GM03348 (cell line): ENCODE data around the gene PCP2.

Source experiments
- DNase-seq: peaks from one replicate; pipeline ENCODE4 v3.0.0; 2012; ENCODE audit warnings: low spot score

Gene PCP2

GRCh38 chr19:7633698-7634097, at the start of gene PCP2:
TSS of gene PCP2 (minus strand) at chr19:7633719. CDS start at chr19:7633457, 262 bp downstream.
- DNase-seq = no peak

DNA sequence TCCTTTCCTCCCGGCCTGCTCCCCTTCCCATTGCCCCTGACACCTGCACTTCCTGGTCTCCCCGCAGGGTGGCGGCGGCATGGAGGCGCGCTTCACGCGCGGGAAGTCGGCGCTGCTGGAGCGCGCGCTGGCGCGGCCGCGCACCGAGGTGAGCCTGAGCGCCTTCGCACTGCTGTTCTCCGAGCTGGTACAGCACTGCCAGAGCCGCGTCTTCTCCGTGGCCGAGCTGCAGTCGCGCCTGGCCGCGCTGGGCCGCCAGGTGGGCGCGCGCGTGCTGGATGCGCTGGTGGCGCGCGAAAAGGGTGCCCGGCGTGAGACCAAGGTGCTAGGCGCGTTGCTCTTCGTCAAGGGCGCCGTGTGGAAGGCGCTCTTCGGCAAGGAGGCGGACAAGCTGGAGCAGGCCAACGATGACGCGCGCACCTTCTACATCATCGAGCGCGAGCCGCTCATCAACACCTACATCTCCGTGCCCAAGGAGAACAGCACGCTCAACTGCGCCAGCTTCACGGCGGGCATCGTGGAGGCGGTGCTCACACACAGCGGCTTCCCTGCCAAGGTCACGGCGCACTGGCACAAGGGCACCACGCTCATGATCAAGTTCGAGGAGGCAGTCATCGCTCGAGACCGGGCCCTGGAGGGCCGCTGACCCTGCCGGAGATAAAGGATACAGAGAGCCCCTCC, 48.8 kb upstream of the PCP2 start:
- DNase-seq = no peak

DNA sequence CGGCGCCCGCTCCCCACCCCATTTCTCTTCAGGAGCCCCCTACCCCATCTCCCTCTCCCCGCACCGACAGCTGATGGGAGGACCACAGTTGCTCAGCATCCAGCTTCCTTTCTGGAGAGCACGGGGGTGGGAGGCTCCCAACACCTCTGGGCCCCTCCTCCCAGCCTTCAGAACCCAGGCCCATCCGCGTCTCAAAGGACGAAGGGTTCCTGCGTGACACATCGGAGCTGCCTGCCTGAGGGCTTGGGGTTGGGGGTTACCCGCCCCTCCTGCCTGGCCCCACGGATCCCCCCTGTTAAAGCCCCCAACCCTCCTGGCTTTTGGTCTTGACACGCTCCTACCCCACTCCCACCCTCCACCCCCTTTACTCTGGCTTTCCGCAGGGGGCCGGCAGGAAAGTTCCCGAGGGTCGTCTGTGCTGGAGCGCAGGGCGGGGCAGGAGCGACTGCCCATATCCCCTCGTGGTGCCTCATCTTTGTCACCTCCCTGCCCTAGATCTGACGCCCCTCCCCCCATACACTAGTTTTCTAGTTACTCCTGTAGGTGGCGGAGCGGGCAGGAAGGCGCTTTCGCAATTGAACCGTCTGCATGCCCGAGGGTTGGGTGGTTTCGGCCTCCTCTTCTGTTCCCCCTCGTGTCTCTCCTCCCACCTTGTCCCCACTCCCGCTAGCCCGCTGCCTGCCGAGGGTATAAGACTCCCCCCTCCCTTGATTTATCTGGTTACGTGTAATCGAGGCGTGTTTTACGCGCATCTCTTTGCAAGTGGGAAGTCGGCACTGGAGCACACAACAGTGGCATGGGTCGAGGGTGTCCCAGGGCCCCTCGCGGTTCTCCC, 48.0 kb upstream of the PCP2 start:
- DNase-seq = peak; percentile 92

DNA sequence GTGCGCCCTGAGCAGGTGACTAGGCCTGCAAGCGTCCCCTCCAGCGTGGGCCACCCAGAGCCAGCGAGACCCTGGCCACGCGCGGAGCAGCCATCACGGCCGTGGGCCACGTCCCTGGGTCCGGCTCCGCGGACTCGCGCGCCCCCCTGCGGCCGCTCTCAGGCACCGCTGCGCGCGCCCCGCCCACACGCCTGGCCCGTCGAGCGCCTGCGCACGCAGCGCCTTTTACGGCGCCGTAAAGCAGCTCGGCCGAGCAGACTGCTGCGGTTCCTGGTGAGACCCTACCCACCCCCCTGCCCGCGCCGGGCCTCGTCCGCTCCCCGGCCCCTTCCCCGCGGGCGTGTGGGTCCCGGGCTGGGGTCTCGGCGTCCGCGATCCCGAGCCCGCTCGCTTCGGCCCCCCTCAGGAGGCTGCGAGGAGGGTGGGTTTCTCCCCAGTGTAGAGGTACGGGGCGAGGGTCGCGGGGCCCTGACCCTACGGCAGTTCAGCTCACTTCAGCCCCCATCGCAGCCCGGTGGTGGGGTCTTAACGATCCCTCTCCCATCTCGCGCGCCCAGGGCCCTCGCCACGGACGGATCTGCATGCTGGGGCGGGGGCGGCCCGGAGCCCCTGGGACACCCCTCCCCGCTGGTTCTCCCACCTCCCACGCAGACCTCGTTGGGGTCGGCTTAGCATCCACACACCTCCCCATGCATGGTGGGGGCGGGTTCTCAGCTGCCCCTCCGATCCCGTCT, 47.3 kb upstream of the PCP2 start, which contains the start of gene TRAPPC5:
Gene TRAPPC5, plus strand, starts transcription at position 228 of the 734 bp plus-strand sequence. CDS start 1,421 bp downstream, outside the sequence.
- peak; percentile 98 for DNase-seq

DNA sequence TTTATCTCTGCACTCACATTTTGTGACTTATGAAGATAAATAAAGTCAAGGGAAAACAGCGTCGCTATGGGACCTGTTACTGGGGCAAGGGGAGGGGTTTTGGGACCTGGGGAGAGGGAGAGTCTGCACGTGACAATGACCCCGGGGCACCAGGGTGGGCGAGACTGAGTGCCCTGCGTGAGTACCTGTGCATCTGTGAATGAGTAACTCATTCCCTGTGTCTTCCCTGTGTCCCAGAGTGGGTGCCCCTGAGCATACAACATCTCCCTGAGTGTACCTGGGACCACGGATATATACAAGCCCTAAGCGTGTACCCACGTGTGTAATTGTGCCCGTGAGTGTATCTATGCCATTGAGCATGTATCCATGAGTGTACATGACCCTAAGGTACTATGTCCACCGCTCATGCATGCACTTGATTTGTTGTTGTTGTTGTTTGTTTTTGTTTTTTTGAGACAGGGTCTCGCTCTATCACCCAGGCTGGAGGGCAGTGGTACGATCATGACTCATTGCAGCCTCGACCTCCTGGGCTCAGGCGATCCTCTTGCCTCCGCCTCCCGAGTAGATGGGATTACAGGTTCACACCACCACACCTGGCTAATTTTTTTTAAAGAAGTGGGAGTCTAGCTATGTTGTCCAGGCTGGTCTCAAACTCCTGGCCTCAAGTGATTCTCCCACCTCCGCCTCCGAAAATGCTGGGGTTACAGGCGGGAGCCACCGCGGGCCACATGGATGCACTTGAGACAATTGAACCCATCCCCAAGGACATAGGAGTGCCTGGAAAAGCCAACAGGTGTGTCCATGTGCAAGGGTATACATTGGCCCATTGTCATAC, 46.5 kb upstream of the PCP2 start:
- DNase-seq = no peak

GRCh38 chr19:7678971-7679751, 45.6 kb upstream of the PCP2 start:
- no peak for DNase-seq

DNA sequence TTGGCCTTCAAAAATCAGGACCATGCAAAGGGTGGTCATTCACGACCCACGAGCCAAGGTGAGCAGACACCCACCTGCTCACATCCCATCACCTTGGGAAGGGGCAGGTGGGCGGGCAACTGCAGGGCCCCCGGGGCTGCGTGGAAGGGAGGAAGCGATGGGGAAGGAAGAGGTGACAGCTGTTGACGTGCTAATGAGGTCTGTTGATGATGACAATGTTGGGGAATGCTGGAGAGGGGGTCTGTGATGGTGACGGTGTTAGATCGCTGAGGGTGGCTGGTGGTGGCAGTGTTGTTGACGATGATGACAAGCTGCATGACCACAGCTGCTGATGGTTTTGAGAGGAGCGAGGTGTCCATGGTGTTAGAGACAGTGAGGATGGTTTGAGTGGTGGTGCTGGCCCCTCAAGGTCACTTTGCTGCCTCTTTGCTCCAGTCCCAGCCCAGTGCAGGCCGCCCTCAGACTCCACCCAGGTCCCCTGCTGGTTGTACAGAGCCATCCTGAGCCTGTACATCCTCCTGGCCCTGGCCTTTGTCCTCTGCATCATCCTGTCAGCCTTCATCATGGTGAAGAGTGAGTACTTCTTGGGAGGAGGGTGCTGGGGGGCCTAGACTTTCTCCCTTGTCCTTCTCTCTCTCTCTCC, 44.3 kb upstream of the PCP2 start:
- DNase-seq = no peak

DNA sequence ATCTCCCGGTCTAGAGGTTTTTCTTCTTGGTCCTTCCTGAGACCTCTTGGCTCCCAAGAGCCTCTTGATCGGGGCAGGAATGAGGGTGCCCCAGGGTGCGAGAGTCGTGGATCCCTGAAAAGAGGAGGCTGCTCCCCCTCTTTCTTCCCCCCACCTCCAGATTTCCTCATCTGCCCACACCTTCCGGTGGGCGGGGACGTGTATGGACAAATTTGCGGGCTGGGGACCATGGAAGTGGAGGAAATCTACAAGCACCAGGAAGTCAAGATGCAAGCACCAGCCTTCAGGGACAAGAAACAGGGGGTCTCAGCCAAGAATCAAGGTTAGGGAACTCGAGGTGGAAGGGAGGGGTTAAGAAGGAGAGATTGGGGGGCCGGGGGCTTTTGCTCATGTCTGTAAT, 43.3 kb upstream of the PCP2 start, which contains the start of gene MCEMP1:
Gene MCEMP1, plus strand, starts transcription at position 237 of the 400 bp plus-strand sequence. Its CDS starts 31 bp downstream, at position 268.
- DNase-seq = no peak

DNA sequence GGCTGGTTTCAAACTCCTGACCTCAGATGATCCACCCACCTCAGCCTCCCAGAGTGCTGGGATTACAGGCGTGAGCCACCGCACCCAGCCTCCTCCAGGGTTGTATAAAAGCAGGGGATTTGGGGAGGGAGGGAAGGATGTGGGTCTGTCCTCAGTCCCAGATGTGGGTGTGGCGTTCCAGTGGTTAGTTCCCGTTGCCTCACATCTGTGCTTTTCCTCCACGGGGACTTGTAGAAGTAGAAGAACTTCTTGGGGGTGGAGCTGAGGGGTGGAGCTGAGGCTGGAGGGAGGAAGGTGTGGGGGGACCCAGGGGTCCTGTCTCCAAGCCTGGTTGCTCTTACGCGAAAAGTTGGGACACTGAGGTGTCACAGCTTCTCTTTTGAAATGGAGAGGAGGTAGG, 42.9 kb upstream of the PCP2 start:
- DNase-seq = no peak

DNA sequence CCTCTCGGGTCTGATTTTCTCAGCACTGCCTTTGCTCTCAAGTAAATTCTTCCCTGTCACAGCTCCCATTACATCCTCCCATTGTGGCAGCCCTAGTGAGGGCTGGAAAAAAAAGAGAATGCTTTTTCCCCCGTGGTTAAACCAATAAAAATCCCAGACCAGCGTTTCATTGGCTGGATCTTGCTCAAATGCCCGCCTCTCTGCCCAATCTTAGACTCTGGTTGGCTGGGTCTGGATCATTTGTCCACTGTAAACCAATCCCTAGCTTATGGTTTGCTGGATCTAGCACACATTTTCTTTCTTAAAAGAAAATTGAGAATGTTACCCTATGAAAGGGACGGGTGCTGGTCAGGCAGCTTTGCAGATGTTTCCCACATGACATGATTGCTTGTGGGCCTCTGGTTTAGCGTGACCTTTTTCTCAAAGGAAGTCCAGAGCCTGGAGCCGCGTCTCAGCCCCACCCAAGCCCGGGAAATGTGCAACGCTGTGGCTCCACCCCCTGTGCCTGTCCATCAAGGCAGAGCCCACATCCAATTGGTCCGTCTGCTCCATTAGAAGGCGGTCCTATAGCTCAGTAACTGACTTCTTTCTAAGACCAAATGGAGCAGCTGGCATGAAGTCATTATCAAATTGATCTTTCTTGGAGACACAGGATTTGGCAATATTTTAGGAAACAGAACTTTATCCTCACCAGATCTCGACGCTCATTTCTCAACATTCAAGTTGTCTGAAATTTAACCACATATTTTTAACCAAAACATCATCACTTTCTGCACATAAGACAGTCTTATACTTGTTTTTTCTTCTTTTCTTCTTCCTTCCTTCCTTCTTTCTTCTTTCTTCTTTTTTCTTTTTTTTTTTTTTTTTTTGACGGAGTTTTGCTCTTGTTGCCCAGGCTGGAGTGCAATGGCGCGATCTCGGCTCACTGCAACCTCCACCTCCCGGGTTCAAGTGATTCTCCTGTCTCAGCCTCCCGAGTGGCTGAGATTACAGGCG, 40.8 kb upstream of the PCP2 start:
- peak; percentile 91 for DNase-seq

DNA sequence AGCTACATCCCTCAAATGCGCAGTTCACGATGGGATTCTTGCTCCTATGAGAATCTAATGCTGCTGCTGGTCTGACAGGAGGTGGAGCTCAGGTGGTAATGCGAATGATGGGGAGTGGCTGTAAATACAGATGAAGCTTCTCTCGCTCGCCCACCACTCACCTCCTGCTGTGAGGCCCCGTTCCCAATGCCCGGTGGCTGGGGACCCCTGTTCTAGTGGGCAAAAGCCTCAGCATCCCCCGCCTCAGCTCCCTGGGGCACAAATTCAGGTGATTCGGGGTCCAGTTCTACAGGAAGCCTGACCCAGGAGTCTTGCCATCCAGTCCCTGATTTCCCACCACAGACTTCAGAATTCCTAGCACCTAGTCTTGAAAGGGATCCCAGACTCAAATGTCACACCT, 39.0 kb upstream of the PCP2 start:
- DNase-seq = no peak

DNA sequence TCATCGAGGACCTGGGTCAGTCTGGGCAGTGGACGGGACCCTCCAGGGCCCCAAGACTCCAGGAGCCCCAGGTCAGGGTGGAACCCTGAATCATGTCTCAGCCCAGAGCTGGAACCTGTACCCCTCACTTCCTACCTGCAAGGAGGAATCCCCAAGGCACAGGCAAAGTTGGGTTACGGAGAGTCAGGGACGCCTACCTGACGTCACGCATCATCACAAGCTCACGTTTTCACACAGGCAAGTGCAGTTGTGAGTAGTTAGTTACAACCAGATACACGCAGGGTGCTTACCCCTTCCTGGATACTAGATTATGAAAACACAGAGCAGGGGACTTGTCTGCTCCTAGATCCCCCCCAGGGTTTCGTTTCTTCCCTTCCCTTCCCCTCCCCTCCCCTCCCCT, 37.3 kb upstream of the PCP2 start:
- no peak for DNase-seq

DNA sequence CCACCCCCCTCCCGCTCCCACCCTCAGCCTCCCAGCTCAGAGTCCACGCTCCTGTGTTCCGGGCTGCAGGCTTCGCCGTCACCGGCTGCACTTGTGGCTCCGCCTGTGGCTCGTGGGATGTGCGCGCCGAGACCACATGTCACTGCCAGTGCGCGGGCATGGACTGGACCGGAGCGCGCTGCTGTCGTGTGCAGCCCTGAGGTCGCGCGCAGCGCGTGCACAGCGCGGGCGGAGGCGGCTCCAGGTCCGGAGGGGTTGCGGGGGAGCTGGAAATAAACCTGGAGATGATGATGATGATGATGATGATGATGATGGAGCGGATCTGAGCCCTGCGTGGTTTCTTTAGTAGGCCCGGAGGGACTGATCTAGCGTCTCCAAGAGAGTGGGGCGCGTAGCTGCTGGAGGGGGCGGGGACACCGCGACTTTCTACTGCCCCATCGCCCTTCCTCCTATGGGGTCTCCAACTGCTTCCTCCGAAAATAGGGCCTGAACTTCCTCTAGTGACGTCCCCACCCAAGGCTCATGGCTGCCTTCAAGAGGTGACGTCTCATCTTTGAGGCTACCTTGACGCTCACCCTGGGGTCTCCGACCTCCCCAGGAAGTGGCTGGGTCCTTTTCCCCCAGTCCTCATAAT, 36.7 kb upstream of the PCP2 start:
- DNase-seq = no peak

DNA sequence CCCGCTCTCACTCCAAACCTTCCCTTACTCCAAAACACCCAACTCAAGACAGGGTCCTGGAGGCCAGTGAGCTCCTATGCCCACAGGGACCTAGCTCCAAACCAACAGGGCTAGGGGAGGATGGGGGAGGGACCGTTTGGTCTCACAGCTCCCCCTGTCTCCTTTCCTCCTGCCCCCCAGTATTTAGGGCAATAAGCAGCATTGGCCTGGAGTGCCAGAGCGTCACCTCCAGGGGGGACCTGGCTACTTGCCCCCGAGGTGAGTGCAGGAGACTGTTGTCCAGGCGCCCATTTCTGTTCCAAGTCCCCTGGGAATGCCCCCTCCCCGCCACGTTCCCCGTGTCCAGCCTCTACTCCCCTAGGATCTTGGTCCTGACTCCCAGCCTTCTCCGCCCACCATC, 36.1 kb upstream of the PCP2 start:
- no peak for DNase-seq

- no peak for DNase-seq
These were observed 35.3 kb upstream of the PCP2 start, which contains the start of gene RETN for GRCh38 chr19:7668842-7669241. TSS of gene RETN (plus strand) at chr19:7669049. CDS start at chr19:7669327, 278 bp downstream.

DNA sequence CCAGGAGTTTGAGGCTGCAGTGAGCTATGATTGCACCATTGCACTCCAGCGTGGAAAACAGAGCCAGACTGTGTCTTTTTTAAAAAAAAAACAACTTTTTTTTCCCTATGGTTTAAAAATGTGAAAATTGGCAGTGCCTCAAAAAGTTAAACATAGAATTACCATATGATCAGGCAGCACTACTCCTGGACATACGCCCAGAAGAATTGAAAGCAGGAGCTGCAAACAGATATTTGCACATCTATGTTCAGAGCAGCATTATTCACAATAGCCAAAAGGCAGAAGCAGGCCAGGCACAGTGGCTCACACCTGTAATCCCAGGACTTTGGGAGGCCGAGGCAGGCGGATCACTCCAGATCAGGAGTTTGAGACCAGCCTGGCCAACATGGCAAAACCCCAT, 31.6 kb upstream of the PCP2 start:
- no peak for DNase-seq

DNA sequence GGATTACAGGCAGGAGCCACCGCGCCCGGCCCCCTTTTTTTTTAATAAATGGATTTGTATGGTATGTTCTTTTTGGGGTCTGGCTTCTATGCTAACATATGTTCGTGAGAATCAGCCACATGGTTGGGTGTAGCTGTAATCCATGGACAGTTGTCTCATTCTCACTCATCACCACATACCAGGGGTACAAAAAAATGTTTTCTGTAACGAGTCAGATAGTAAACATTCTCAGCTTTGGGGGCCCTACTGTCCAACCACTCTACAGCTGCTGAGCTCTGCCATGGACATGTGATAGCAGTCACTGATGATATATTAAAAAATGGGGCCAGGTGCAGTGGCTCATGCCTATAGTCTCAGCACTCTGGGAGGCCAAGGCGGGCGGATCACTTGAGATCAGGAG, 30.2 kb upstream of the PCP2 start:
- DNase-seq = no peak

DNA sequence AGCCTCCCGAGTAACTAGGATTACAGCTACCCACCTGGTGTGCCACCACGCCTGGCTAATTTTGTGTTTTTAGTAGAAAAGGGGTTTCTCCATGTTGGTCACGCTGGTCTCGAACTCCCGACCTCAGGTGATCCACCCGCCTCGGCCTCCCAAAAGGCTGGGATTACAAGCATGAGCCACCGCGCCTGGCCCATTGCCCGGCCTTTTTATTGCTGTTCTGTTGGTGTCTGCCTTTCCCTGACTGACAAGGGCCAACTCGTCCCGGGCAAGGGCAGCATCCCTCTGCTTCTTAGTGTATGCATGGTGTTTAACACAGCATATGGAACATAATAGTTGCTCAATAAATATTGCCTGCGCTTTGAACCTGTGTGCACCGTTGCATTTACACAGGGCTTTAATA, 29.1 kb upstream of the PCP2 start:
- DNase-seq = no peak
